ENCODE results near the gene SOS1.
"Not testable (repeated sequence)": the region's sequence is repeated elsewhere in the genome, so short reads cannot be mapped to it uniquely, and the experiment has no call there.

The SOS1 gene

DNA sequence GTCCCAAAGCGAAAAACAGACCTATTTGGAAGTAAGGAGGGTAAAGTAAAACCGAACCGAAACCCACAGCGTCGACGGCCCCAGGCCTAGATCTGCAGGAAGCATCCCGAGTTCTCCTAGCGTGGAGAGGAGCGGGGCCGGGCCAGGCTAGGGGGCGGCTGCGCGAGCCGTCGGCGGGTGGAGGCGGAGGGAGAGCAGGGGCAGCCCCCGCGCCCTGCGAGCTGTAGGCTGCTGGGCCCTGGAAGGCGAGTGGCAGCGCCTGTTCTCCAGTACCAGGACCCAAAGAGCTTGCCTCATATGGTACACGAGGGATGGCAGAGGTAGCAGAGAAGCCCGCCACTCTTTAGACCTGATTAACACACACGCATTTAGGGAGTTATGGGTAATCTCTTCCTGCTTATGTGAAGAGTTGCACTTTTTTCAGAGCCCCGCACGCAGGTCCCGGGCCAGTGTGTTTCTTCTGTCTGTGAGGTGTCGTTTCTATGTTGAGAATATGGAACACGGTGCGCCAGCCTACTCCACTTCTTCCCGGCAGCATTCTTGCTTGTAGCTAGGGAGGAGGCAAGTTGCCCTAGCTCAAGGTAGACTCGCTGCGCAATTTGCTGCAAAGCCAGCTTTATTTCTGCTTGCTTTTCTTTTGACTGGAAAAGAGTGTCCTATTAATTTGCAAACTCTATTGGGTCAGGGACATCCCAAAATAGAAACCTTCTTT is 160.1 kb downstream of the SOS1 start:
- DNase-seq: no peak

DNA sequence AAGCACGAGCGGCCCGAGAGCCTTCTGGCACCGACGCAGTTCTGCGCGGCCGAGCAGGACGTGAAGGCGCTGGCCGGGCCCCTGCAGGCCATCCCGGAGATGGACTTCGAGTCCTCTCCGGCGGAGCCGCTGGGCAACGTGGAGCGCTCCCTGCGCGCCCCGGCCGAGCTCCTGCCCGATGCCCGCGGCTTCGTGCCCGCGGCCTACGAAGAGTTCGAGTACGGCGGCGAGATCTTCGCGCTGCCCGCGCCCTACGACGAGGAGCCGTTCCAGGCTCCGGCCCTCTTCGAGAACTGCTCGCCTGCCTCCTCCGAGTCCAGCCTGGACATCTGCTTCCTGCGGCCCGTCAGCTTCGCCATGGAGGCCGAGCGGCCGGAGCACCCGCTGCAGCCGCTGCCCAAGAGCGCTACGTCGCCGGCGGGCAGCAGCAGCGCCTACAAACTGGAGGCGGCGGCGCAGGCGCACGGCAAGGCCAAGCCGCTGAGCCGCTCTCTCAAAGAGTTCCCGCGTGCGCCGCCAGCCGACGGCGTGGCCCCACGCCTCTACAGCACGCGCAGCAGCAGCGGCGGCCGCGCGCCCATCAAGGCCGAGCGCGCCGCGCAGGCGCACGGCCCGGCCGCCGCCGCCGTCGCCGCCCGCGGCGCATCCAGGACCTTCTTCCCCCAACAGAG is 160.8 kb downstream of the SOS1 start:
- peak; percentile 54 to 76 for DNase-seq

GRCh38 chr2:38959466-38959865 is 161.4 kb downstream of the SOS1 start:
- no peak for DNase-seq

- no peak for DNase-seq
Measured at GRCh38 chr2:38957972-38958371, 162.9 kb downstream of the SOS1 start.

- no peak for DNase-seq
Measured at GRCh38 chr2:38951766-38952165, 169.1 kb downstream of the SOS1 start.

GRCh38 chr2:38948995-38949394 is 171.9 kb downstream of the SOS1 start:
- DNase-seq: no peak

- no peak for DNase-seq
Measured at GRCh38 chr2:38948387-38948882, 172.4 kb downstream of the SOS1 start.

GRCh38 chr2:38947241-38948239 is 173.3 kb downstream of the SOS1 start:
- peak; percentile 64 for DNase-seq

GRCh38 chr2:38945911-38946310 is 174.9 kb downstream of the SOS1 start:
- DNase-seq: no peak

DNA sequence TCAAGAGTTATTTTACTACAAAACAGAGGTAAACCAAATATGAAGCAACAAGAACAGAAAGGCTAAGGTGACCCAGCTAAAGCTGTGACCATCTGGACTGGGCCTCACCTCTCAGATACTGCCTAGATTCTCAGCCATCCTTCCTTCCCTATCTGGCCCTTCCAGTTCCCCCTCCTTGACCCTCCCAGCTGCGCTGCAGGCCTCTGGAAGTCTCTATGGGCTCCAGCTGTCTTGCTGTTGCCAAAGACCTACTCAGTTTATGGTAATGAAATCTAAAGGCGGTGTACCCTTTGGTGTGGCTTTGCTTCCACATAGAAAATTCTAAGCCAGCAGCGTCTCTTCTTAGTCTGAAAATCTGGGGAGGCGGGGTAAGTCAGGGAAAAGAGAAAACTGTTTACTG is 175.5 kb downstream of the SOS1 start:
- DNase-seq: no peak

DNA sequence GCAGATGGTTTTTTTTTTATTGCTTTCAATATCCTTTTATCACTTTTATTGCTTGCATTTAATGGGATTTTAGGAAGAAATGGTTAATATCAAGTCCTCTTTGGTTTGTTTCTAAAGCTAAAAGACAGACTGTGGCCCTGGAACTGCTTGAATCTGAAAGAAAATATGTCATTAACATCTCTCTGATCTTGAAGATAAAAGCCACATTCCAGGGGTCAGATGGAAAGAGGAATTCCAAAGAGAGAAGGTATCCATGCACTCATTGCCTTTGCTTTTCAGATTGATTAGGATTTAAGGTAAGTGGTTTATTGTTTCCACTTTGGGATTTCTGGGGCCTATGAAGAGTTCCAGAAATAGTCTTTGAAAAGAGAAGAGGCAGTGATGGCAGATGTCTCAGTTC is 177.1 kb downstream of the SOS1 start:
- no peak for DNase-seq

DNA sequence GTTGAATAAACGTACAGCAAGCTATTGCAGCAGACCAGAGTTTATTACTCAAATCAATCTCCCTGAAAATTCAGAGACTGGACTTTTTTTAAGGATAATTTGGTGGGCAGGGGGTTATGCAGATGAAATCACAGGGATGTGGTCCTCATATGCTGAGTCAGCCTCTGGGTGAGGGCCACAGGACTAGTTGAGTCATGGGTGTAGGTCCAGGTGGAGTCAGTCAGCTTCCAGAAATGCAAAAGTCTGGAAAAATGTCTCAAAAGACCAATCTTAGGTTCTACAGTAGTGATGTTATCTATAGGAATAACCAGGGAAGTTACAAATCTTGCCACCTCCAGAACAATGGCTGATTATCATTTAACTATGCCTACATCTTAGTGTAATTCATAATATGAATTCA is 180.1 kb downstream of the SOS1 start:
- DNase-seq: no peak

DNA sequence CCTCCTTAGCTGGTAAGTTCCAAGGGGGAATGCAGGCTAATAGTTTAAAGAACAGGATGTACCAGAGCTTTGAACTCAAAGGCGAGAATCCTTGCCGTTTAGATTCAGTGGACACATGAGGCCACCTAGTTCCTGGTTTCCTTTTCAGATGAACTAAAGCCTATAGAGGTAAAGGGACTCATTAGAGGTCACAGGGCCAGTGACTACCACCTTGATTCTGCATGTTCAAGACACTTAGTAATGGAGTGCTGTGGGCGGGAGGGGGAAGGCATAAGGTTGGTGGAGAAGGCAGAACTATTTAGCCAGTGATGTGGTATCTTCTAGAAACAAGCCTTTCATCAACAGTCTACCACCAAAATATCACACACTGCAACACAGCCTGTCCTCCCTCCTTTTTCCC is 183.3 kb downstream of the SOS1 start:
- no peak for DNase-seq

DNA sequence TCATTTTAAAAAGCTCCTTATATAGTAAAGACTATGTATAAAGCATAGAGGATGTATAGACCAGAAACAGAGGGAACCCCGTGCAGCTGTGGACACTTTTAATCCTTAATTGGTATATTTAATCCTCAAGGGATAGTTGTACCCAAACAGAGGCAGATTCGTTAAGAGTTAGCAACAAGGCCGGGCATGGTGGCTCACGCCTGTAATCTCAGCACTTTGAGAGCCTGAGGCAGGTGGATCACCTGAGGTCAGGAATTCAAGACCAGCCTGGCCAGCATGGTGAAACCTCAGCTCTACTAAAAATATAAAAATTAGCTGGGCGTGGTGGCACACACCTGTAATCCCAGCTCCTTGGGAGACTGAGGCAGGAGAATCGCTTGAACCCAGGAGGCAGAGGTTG is 184.3 kb downstream of the SOS1 start:
- not testable (repeated sequence) for DNase-seq

- no peak for DNase-seq
Measured at GRCh38 chr2:38935568-38936172, 185.2 kb downstream of the SOS1 start.

DNA sequence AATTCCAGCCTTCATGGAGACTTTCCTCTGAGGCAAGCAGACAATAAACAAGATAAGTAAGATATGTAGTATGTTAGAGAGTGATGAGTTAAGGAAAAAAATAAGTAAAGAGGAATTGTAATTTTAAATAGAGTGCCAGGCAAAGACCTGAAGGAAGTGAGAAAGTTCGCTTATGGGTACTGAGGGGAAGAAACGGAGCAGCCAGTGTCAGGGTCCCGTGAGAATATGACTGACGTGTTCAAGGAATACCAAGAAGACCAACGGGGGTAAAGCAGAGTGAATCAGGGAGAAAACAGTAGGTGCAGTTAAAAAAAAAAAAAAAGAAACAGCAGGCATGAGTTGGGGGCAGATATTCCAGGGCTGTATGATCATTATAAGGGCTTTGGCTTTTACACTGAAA is 186.1 kb downstream of the SOS1 start:
- no peak for DNase-seq

- DNase-seq: no peak
Measured at GRCh38 chr2:38933653-38934052, 187.2 kb downstream of the SOS1 start.

DNA sequence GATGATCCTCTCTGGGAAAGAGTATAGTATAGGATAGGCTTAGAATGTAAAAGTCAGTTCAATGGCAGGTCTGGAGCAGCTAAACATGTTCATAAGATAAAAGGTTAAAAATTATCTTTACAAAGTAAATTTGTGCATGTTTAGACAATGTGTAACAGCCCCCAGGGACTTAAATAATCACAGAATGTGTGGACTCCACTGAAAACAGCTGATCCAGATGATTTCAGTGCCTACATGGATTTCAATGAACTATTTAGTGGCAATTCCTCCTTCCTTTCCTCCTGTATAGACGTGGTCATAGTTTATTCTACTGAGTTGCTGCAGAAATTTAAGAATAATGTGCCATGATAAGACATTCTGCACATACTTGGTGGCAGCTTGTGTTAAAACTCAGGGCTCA is 188.3 kb downstream of the SOS1 start:
- DNase-seq: no peak
